ENCODE results near the gene LRRC23. TPM values are rescaled to one million over a fixed set of nuclear protein-coding genes. Genes with fewer than 3 reads are reported as not detected.

The LRRC23 gene
- total and polyA plus RNA-seq, 2 of the 13 experiments (the other 11 are each of a cell fraction or from before 2014, with no cell fraction given) = 6.0 to 7.8 TPM

GRCh38 chr12:6946920-6947374 is 42.3 kb downstream of the LRRC23 start (continued):
- TF ChIP-seq ZXDC (CRISPR knock-in tag; IDR thresholded peaks at IDR 0.05) = no peak
- TF ChIP-seq PTBP1 (IDR thresholded peaks at IDR 0.05; ENCODE audit: low read depth, low read length, poor library complexity, severe bottlenecking) = no peak
- TF ChIP-seq ZNF557 (CRISPR knock-in tag; IDR thresholded peaks at IDR 0.05) = no peak
- no peak for TF ChIP-seq NCOR1 (IDR thresholded peaks at IDR 0.05; ENCODE audit: borderline replicate concordance, low read length)
- no peak for TF ChIP-seq HMGXB3 (CRISPR knock-in tag; IDR thresholded peaks at IDR 0.05; ENCODE audit: borderline replicate concordance)
- no peak for TF ChIP-seq GFI1 (CRISPR knock-in tag; IDR thresholded peaks at IDR 0.05; ENCODE audit: borderline replicate concordance)
- TF ChIP-seq HNRNPUL1 (IDR thresholded peaks at IDR 0.05; ENCODE audit: low read depth, low read length) = no peak
- 0 out of 2 replicates have a peak, but pooled peaks have one; percentile 45 for TF ChIP-seq ZNF501 (CRISPR knock-in tag; IDR thresholded peaks at IDR 0.05)
- TF ChIP-seq ZNF788 (CRISPR knock-in tag; IDR thresholded peaks at IDR 0.05; ENCODE audit: borderline replicate concordance) = no peak
- no peak for TF ChIP-seq BRD4 (CRISPR knock-in tag; IDR thresholded peaks at IDR 0.05)
- no peak for TF ChIP-seq ETS1 (CRISPR knock-in tag; IDR thresholded peaks at IDR 0.05)
- no peak for TF ChIP-seq ZHX2 (IDR thresholded peaks at IDR 0.05; ENCODE audit: low read depth)
- no peak for TF ChIP-seq ZHX2 (CRISPR knock-in tag; IDR thresholded peaks at IDR 0.05; ENCODE audit: borderline replicate concordance)
- no peak for TF ChIP-seq MLLT10 (CRISPR knock-in tag; IDR thresholded peaks at IDR 0.05)
- TF ChIP-seq MAZ (IDR thresholded peaks at IDR 0.05; ENCODE audit: borderline replicate concordance, low read depth, low read length) = no peak
- TF ChIP-seq MAZ (CRISPR knock-in tag; IDR thresholded peaks at IDR 0.05; ENCODE audit: low read depth) = no peak
